ENCODE data around the gene ZBTB8B. TPM values are rescaled to one million over a fixed set of nuclear protein-coding genes. Genes with fewer than 3 reads are reported as not detected.
"Not testable (repeated sequence)": the region's sequence is repeated elsewhere in the genome, so short reads cannot be mapped to it uniquely, and the experiment has no call there.

The ZBTB8B gene
- total RNA-seq, 1 donor from 2014 or later = 1.9 TPM

DNA sequence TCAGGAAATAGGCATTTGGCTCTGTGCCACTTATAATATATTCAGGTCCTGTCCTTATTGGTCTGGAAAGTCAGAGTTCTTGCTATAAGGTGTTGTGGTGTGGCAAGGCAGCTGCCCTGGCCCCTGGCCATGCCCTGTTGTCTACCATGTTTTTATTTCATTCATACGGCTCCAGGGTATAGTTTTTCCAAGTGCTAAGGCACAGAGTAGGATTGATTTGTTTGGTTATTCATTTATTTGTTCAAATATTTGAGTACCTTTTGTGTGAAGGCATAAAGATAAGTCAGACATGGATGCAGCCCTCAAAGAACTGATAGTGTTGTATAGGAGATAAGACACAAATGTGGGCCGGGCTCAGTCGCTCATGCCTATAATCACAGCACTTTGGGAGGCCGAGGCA lies 10.1 kb downstream of the ZBTB8B start:
- Mint-ChIP-seq H3K27ac (no peak overlapping the region), H3K36me3 (no peaks in the 10 kb centered on the region), H3K27me3 (no peaks in the 10 kb centered on the region), H3K4me1 (ENCODE audit: unreplicated experiment) (peaks cover 8% of the 10 kb centered on the region), H3K9me3 (no peaks in the 10 kb centered on the region), H3K4me3 (no peak overlapping the region)
- TF ChIP-seq, protein P1, sequence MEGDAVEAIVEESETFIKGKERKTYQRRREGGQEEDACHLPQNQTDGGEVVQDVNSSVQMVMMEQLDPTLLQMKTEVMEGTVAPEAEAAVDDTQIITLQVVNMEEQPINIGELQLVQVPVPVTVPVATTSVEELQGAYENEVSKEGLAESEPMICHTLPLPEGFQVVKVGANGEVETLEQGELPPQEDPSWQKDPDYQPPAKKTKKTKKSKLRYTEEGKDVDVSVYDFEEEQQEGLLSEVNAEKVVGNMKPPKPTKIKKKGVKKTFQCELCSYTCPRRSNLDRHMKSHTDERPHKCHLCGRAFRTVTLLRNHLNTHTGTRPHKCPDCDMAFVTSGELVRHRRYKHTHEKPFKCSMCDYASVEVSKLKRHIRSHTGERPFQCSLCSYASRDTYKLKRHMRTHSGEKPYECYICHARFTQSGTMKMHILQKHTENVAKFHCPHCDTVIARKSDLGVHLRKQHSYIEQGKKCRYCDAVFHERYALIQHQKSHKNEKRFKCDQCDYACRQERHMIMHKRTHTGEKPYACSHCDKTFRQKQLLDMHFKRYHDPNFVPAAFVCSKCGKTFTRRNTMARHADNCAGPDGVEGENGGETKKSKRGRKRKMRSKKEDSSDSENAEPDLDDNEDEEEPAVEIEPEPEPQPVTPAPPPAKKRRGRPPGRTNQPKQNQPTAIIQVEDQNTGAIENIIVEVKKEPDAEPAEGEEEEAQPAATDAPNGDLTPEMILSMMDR (conservative IDR thresholded peaks at IDR 0.05) = no peak
- no peak for DNase-seq (ENCODE audit: extremely low spot score, unreplicated experiment)

DNA sequence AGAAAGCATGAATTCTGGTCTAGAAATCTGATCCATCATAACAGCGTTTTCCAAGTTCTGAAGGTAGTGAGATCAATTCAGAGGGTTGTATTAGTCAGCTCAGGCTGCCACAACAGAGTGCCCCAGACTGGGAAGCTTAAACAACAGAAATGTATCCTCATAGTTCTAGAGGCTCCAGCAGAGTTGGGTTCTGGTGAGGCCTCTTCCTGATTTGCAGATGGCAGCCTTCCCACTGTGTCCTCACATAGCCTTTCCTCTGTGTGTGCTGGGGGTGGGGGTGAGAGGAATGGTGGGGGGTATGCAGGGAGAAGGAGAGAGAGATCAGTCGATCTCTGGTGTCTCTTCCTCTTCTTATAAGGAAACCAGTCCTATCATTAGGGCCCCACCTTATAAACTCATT lies 15.1 kb downstream of the ZBTB8B start:
- Mint-ChIP-seq H3K36me3 (no peaks in the 10 kb centered on the region), H3K4me1 (ENCODE audit: unreplicated experiment) (peaks cover 4% of the 10 kb centered on the region)
- TF ChIP-seq, protein P1 (conservative IDR thresholded peaks at IDR 0.05) = no peak

DNA sequence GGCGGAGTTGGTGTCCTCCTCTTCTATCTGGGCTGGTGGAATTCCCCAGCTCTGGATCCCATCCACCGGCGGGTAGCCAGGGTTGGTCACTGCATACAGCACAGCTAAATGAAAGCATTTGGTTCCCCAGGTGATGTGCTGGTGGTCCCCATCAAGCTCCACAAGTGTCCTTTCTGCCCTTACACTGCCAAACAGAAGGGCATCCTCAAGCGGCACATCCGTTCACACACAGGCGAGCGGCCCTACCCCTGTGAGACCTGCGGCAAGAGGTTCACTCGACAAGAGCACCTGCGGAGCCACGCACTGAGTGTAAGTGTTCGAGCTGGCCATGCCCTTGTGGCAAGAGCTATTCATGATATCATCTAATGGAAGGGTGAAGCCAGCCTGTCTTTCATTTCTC lies 15.9 kb downstream of the ZBTB8B start:
- no peaks in the 10 kb centered on the region for H3K36me3 Mint-ChIP-seq
- H3K4me3 Mint-ChIP-seq = no peak overlapping the region
- no peaks in the 10 kb centered on the region for H3K27me3 Mint-ChIP-seq
- H3K27ac Mint-ChIP-seq = no peak overlapping the region
- H3K4me1 Mint-ChIP-seq (ENCODE audit: unreplicated experiment) = peaks cover 4% of the 10 kb centered on the region
- TF ChIP-seq, protein P1 (conservative IDR thresholded peaks at IDR 0.05) = no peak
- no peaks in the 10 kb centered on the region for H3K9me3 Mint-ChIP-seq
- DNase-seq (ENCODE audit: extremely low spot score, unreplicated experiment) = no peak

More for the DNA sequence above, 15.1 kb downstream of the ZBTB8B start:
- Mint-ChIP-seq H3K27me3 (no peaks in the 10 kb centered on the region), H3K4me3 (no peak overlapping the region), H3K9me3 (no peaks in the 10 kb centered on the region), H3K27ac (no peak overlapping the region)
- no peak for DNase-seq (ENCODE audit: extremely low spot score, unreplicated experiment)

DNA sequence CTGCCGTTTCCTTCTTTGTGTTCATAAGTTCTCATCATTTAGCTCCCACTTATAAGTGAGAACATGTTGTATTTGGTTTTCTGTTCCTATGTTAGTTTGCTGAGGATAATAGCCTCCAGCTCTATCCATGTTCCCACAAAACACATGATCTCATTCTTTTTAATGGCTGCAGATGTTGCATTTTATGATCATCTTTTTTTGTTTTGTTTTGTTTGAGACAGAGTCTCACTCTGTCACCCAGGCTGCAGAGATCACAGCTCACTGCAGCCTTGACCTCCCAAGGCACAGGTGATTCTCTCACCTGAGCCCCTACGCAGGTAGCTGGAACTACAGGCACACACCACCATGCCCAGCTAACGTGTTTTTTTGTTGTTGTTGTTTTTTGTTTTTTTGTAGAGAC lies 16.9 kb downstream of the ZBTB8B start:
- H3K27me3 Mint-ChIP-seq; H3K4me3 Mint-ChIP-seq; H3K9me3 Mint-ChIP-seq; H3K36me3 Mint-ChIP-seq; H3K4me1 Mint-ChIP-seq (ENCODE audit: unreplicated experiment); H3K27ac Mint-ChIP-seq; DNase-seq (ENCODE audit: extremely low spot score, unreplicated experiment): not testable (repeated sequence)

DNA sequence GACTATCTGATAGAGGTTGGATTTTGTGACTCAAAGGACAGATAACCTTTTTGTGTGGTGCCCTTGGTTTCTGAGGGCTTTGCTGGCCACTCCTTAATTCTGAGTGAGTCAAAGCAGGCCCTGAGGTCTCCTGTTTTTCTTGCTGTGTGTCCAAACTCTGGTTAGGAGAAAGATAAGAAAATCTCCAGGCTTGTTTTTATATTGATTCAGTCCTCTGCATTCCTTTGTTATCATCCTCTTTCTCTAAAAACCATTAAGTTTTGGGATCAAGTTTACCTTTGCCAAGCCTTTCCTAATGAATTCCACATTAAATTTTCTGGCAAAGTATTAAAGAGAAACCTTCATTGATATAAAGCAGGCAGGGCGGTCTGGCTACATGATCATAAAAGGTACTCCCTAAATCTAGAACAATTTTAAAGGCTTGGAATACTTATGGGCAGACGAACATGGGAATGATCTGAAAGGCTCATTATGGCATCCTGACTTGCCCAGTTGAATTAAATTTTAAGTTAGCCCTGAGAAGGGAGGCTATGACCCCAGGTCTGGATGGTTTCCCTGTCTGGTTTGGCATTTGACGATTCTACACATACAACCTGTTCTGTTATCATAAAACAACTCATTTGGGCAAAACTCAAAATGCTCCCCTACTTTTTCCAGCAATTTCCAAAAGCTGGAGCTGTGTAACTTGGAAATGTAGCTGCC lies 20.8 kb downstream of the ZBTB8B start:
- H3K36me3 Mint-ChIP-seq = peaks cover 12% of the 10 kb centered on the region
- no peak for DNase-seq (ENCODE audit: extremely low spot score, unreplicated experiment)
- no peaks in the 10 kb centered on the region for H3K9me3 Mint-ChIP-seq
- H3K4me3 Mint-ChIP-seq = no peak overlapping the region
- TF ChIP-seq, protein P1 (conservative IDR thresholded peaks at IDR 0.05) = no peak
- H3K27ac Mint-ChIP-seq = no peak overlapping the region
- peaks cover 7% of the 10 kb centered on the region for H3K4me1 Mint-ChIP-seq (ENCODE audit: unreplicated experiment)
- H3K27me3 Mint-ChIP-seq = no peaks in the 10 kb centered on the region

DNA sequence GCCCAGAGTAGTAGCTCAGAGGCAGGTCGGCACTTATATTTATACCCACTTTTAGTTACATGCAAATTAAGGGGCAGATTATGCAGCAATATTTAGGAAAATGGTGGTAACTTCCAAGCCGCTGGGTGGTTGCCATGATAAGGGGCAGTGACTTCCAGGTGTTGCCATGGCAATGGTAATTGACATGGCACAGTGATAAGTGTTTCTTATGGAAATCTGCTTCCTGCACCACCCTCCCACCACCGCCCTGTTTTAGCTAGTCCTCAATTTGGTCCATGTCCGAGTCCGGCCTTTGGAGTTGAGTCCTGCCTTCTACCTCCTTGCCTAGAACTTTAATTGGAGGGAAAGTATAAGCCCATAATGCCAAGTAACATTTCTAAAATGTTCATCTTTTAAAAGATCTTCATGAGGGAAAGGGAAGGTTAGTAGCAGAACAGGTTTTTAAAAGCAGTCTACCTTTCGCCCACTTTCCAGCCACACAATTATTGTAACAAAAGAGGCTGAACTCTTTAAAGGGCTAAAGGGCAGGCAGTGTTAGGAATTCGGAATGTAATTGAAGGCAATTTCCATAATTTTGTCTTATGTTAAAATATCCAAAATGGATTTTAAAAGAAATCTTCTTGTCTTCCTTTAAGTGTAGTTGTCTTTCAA lies 21.7 kb downstream of the ZBTB8B start:
- peaks cover 12% of the 10 kb centered on the region for H3K36me3 Mint-ChIP-seq
- H3K4me1 Mint-ChIP-seq (ENCODE audit: unreplicated experiment) = peaks cover 7% of the 10 kb centered on the region
- peak overlapping the region; percentile 79 for H3K27ac Mint-ChIP-seq
- no peaks in the 10 kb centered on the region for H3K9me3 Mint-ChIP-seq
- TF ChIP-seq, protein P1 (conservative IDR thresholded peaks at IDR 0.05) = no peak
- no peaks in the 10 kb centered on the region for H3K27me3 Mint-ChIP-seq
- H3K4me3 Mint-ChIP-seq = peak overlapping the region; percentile 47
- DNase-seq (ENCODE audit: extremely low spot score, unreplicated experiment) = no peak
